ENCODE data around the gene FSTL5.

DNA sequence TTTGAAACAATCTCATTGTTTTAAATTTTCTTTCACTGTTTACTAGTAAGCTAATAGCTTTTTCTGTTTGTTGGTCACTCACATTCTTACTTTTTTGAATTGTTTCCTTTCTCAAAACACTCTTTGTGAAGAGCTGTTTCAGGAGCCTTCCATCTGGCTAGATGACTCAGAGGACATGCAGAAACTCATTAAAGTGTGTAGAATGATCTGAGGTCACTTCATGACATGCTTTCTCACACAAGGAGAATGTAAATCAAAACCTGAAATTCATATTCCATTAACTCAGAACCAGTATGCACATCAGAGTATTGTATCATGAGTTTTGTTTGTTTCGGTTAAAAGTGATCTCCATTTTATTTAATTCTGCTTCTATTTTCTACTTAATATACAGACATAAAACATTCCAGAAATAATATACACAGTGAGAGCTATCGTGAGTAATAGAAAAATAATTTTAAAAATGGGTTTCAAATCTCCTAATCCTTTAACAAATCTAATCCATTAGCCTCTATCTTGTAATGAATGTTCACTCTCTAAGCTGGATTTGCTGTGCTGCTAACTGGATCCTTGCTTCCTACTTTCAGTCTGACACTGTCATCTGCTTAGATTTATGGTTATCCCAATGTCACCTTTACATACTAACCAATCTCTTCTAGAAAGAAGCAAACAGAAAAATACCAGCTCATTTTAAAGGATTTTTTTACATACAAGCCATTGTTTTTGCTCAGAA lies 449.6 kb downstream of the FSTL5 start:
- TF ChIP-seq CTCF (conservative IDR thresholded peaks at IDR 0.05; ENCODE audit: low read length): no peak
- no peak for TF ChIP-seq EZH2phosphoT487 (IDR thresholded peaks at IDR 0.05; ENCODE audit: borderline replicate concordance, low read depth, low read length)

All from OCI-LY7 (cell line).